ENCODE data around the gene NAGS.

- TF ChIP-seq POLR2A (IDR thresholded peaks at IDR 0.05) (no peak), CTCF (IDR thresholded peaks at IDR 0.05) (peak; percentile 47 to 87 (median 76))
Observed at GRCh38 chr17:43994272-43995149, 9.9 kb upstream of the NAGS start.
